ENCODE results near the gene CAPN8. TPM values are rescaled to one million over a fixed set of nuclear protein-coding genes. Genes with fewer than 3 reads are reported as not detected.

Gene CAPN8
- polyA plus RNA-seq, 1 donor (not counting 4 experiments of a cell fraction or from before 2014, with no cell fraction given), result 4.7 TPM

DNA sequence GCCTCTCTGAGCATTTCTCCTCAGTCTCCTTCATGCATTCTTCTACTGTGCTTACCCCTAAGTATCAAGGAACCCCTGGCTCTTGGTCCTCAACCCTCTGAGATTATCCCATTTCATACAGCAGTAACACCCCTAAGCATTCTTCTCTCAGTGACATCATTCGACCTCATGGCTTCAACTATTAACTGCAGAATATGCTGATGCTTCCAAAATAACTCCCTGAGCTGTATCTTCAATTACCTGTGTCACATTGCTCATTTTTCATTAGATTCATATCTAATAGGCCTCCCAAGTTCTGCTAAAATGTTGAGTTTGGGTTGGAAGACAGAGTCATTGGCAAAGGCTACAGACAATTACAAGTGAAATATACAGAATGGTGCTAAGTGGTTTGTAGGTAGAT lies 7.5 kb downstream of the CAPN8 start:
- no peak for FAIRE-seq
- no peaks in the 10 kb centered on the region for H3K9me1 ChIP-seq (ENCODE audit: control insufficient read depth, extremely low read depth, insufficient read depth, low read length)

GRCh38 chr1:223654083-223654482 lies 11.4 kb downstream of the CAPN8 start:
- dilution Hi-C loops (cut with MboI; ENCODE audit: extremely low pct_ligation_motif_present, low sequenced_read_pairs), result no loop called here
- Histone ChIP-seq H3K27me3 (ENCODE audit: control insufficient read depth, extremely low read depth, insufficient read depth, low read length) (no peaks in the 10 kb centered on the region), H3K79me2 (ENCODE audit: control insufficient read depth, insufficient read depth, low read length) (no peaks in the 10 kb centered on the region), H4K20me1 (ENCODE audit: control insufficient read depth, extremely low read depth, insufficient read depth, low read length) (no peaks in the 10 kb centered on the region), H3K27ac (ENCODE audit: control insufficient read depth, insufficient read depth, low read length) (no peak overlapping the region), H3K4me2 (ENCODE audit: control insufficient read depth, extremely low read depth, insufficient read depth, low read depth, low read length) (no peak overlapping the region), H3K9me1 (ENCODE audit: control insufficient read depth, extremely low read depth, insufficient read depth, low read length) (no peaks in the 10 kb centered on the region), H3K4me3 (ENCODE audit: control insufficient read depth in 2 of 3, extremely low read depth in 1 of 3, insufficient read depth in 2 of 3, low read depth in 1 of 3, low read length in 3 of 3) (no peak overlapping the region), H3K9ac (ENCODE audit: control insufficient read depth, extremely low read depth, insufficient read depth, low read length) (no peak overlapping the region), H2AFZ (ENCODE audit: control insufficient read depth, low read length) (no peak overlapping the region), H3K4me1 (ENCODE audit: control insufficient read depth, extremely low read depth, insufficient read depth, low read length) (peaks cover 32% of the 10 kb centered on the region), H3K36me3 (ENCODE audit: control insufficient read depth in 2 of 2, extremely low read depth in 1 of 2, insufficient read depth in 2 of 2, low read length in 2 of 2) (no peaks in the 10 kb centered on the region), H3K9me3 (ENCODE audit: control insufficient read depth, low read depth, low read length) (no peaks in the 10 kb centered on the region)
- TF ChIP-seq, protein P1, sequence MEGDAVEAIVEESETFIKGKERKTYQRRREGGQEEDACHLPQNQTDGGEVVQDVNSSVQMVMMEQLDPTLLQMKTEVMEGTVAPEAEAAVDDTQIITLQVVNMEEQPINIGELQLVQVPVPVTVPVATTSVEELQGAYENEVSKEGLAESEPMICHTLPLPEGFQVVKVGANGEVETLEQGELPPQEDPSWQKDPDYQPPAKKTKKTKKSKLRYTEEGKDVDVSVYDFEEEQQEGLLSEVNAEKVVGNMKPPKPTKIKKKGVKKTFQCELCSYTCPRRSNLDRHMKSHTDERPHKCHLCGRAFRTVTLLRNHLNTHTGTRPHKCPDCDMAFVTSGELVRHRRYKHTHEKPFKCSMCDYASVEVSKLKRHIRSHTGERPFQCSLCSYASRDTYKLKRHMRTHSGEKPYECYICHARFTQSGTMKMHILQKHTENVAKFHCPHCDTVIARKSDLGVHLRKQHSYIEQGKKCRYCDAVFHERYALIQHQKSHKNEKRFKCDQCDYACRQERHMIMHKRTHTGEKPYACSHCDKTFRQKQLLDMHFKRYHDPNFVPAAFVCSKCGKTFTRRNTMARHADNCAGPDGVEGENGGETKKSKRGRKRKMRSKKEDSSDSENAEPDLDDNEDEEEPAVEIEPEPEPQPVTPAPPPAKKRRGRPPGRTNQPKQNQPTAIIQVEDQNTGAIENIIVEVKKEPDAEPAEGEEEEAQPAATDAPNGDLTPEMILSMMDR (optimal IDR thresholded peaks at IDR 0.05 in 1 of 3, IDR thresholded peaks at IDR 0.05 in 1 of 3, conservative IDR thresholded peaks at IDR 0.05 in 1 of 3; ENCODE audit: extremely low read depth in 1 of 3, insufficient read depth in 2 of 3, low read length in 3 of 3), result no peak
- TF ChIP-seq EZH2 (IDR thresholded peaks at IDR 0.05; ENCODE audit: low read length), result no peak
- DNase-seq (ENCODE audit: low read depth, low spot score) (no peak), FAIRE-seq (no peak)

More for the DNA sequence above, 7.5 kb downstream of the CAPN8 start:
- Histone ChIP-seq H4K20me1 (ENCODE audit: control insufficient read depth, extremely low read depth, insufficient read depth, low read length) (no peaks in the 10 kb centered on the region), H2AFZ (ENCODE audit: control insufficient read depth, low read length) (no peak overlapping the region), H3K9me3 (ENCODE audit: control insufficient read depth, low read depth, low read length) (no peaks in the 10 kb centered on the region), H3K4me3 (ENCODE audit: control insufficient read depth in 2 of 3, extremely low read depth in 1 of 3, insufficient read depth in 2 of 3, low read depth in 1 of 3, low read length in 3 of 3) (no peak overlapping the region), H3K79me2 (ENCODE audit: control insufficient read depth, insufficient read depth, low read length) (no peaks in the 10 kb centered on the region), H3K9ac (ENCODE audit: control insufficient read depth, extremely low read depth, insufficient read depth, low read length) (no peak overlapping the region), H3K4me2 (ENCODE audit: control insufficient read depth, extremely low read depth, insufficient read depth, low read depth, low read length) (no peak overlapping the region), H3K27ac (ENCODE audit: control insufficient read depth, insufficient read depth, low read length) (no peak overlapping the region), H3K36me3 (ENCODE audit: control insufficient read depth in 2 of 2, extremely low read depth in 1 of 2, insufficient read depth in 2 of 2, low read length in 2 of 2) (no peaks in the 10 kb centered on the region), H3K4me1 (ENCODE audit: control insufficient read depth, extremely low read depth, insufficient read depth, low read length) (peaks cover 19% of the 10 kb centered on the region), H3K27me3 (ENCODE audit: control insufficient read depth, extremely low read depth, insufficient read depth, low read length) (no peaks in the 10 kb centered on the region)
- TF ChIP-seq, protein P1 (optimal IDR thresholded peaks at IDR 0.05 in 1 of 3, IDR thresholded peaks at IDR 0.05 in 1 of 3, conservative IDR thresholded peaks at IDR 0.05 in 1 of 3; ENCODE audit: extremely low read depth in 1 of 3, insufficient read depth in 2 of 3, low read length in 3 of 3), result no peak
- TF ChIP-seq EZH2 (IDR thresholded peaks at IDR 0.05; ENCODE audit: low read length), result no peak
- dilution Hi-C loops (cut with MboI; ENCODE audit: extremely low pct_ligation_motif_present, low sequenced_read_pairs), result no loop called here
- DNase-seq (ENCODE audit: low read depth, low spot score), result no peak
